Neuronal stem cell (in vitro differentiated cells): ENCODE data around the gene KCNAB1.

ENCODE experiments used
- DNase-seq: peaks from one replicate; pipeline ENCODE4 v3.0.0-alpha.2; 2013; ENCODE audit warnings: low spot score
- H2AFZ ChIP-seq: one replicate; pipeline ENCODE4 v1.6.1; 2013; ENCODE audit warnings: mild to moderate bottlenecking, low read length, inconsistent platforms
- H2AK5ac ChIP-seq: 2 replicates; pipeline ENCODE4 v1.6.1; 2013; ENCODE audit warnings: low read depth, mild to moderate bottlenecking, inconsistent platforms, low read length, moderate library complexity, mixed read lengths
- H2BK120ac ChIP-seq: 2 replicates; pipeline ENCODE4 v1.6.1; 2013; ENCODE audit warnings: low read depth, mild to moderate bottlenecking, inconsistent platforms, low read length, moderate library complexity, mixed read lengths
- H2BK12ac ChIP-seq: one replicate; pipeline ENCODE4 v1.6.1; 2013; ENCODE audit warnings: low read length, inconsistent platforms
- H2BK15ac ChIP-seq: 2 replicates; pipeline ENCODE4 v1.6.1; 2013; ENCODE audit warnings: mild to moderate bottlenecking, low read length, inconsistent platforms, mixed read lengths
- H2BK5ac ChIP-seq: one replicate; pipeline ENCODE4 v1.6.1; 2013; ENCODE audit warnings: inconsistent platforms, mild to moderate bottlenecking, low read length, moderate library complexity
- H3K14ac ChIP-seq: one replicate; pipeline ENCODE4 v1.6.1; 2013; ENCODE audit warnings: low read length, inconsistent platforms
- H3K18ac ChIP-seq: 2 replicates; pipeline ENCODE4 v1.6.1; 2013; ENCODE audit warnings: low read length, inconsistent platforms
- H3K23ac ChIP-seq: 2 replicates; pipeline ENCODE4 v1.6.1; 2013; ENCODE audit warnings: low read depth, mild to moderate bottlenecking, mixed read lengths, low read length, inconsistent platforms; ENCODE audit not compliant: poor library complexity
- H3K27ac ChIP-seq: replicated peaks from 3 replicates; pipeline ENCODE4 v1.5.1; 2013; ENCODE audit warnings: low read length, inconsistent platforms
- H3K27me3 ChIP-seq, 3 experiments: 2 replicates each; pipeline ENCODE4 v1.6.1; 2013; ENCODE audit warnings: low read length in 3 of 3, mild to moderate bottlenecking in 2 of 3, inconsistent platforms in 1 of 3, low read depth in 1 of 3, mixed read lengths in 1 of 3, moderate library complexity in 1 of 3; ENCODE audit not compliant: control insufficient read depth in 3 of 3, insufficient read depth in 3 of 3
- H3K36me3 ChIP-seq, 2 donors: replicated peaks in 1 of 2; 2 replicates each; pipeline ENCODE4 v1.6.1; 2013; ENCODE audit warnings: low read length in 2 of 2; ENCODE audit not compliant: control insufficient read depth in 2 of 2, insufficient read depth in 2 of 2
- H3K4ac ChIP-seq: 2 replicates; pipeline ENCODE4 v1.6.1; 2013; ENCODE audit warnings: inconsistent platforms, mild to moderate bottlenecking, low read length, moderate library complexity
- H3K4me1 ChIP-seq, 2 donors: 1 replicate in 1 of 2; 2 replicates in 1 of 2; pipeline ENCODE4 v1.6.1; 2013; ENCODE audit warnings: low read length in 2 of 2, low read depth in 1 of 2; ENCODE audit not compliant: control insufficient read depth in 2 of 2, insufficient read depth in 1 of 2
- H3K4me2 ChIP-seq: one replicate; pipeline ENCODE4 v1.6.1; 2013; ENCODE audit warnings: mild to moderate bottlenecking, low read length, inconsistent platforms; ENCODE audit not compliant: insufficient read depth, poor library complexity, severe bottlenecking
- H3K4me3 ChIP-seq, 2 donors: 2 replicates each; pipeline ENCODE4 v1.5.1; 2013; ENCODE audit warnings: low read length in 2 of 2, mild to moderate bottlenecking in 2 of 2, inconsistent platforms in 1 of 2, moderate library complexity in 1 of 2
- H3K79me1 ChIP-seq: one replicate; pipeline ENCODE4 v1.6.1; 2013; ENCODE audit warnings: low read depth, mild to moderate bottlenecking, inconsistent platforms, low read length, moderate library complexity
- H3K9ac ChIP-seq: one replicate; pipeline ENCODE4 v1.6.1; 2013; ENCODE audit warnings: mild to moderate bottlenecking, low read depth, low read length, inconsistent platforms; ENCODE audit not compliant: poor library complexity
- H3K9me3 ChIP-seq, 2 donors: replicated peaks in 1 of 2; 2 replicates each; pipeline versions ENCODE3 to v1.6.1; 2013; ENCODE audit warnings: low read length in 2 of 2, mild to moderate bottlenecking in 2 of 2, inconsistent platforms in 1 of 2, low read depth in 1 of 2, mixed read lengths in 1 of 2, moderate library complexity in 1 of 2; ENCODE audit not compliant: control insufficient read depth in 2 of 2, insufficient read depth in 1 of 2
- H4K8ac ChIP-seq: one replicate; pipeline ENCODE4 v1.6.1; 2013; ENCODE audit warnings: low read depth, mild to moderate bottlenecking, inconsistent platforms, low read length, moderate library complexity
- H4K91ac ChIP-seq: one replicate; pipeline ENCODE4 v1.6.1; 2013; ENCODE audit warnings: low read length, low read depth, mild to moderate bottlenecking, inconsistent platforms; ENCODE audit not compliant: poor library complexity
- WGBS, 2 donors: extraction: QIAGEN DNeasy Blood & Tissue Kit; methylation state at CpG; one replicate each; pipeline ENCODE4 v1.1.7; 2013; ENCODE audit warnings: missing lambda C conversion rate in 2 of 2, mixed read lengths in 1 of 2; ENCODE audit not compliant: insufficient read length in 2 of 2, insufficient replicate concordance in 1 of 2; ENCODE audit errors: extremely low coverage in 2 of 2; 5-methylcytosine and 5-hydroxymethylcytosine counted together

The KCNAB1 gene

DNA sequence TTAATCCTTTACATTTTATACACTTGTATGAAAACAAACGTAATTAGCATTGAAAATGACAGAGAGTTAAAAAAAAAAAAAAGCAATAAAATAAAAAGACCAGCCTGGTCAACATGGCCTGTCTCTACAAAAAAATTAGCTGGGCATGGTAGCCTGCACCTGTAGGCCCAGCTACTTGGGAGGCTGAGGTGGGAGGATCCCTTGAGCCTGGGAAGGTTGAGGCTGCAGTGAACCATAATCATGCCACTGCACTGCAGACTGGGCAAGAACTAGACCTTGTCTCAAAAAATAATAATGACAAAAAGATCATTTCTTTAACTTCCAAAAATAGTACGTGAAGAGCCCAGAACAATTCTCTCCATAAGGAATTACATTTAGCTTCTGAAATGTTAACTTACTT lies 432.6 kb downstream of the KCNAB1 start:
- no CpG with 5 or more reads among the region's 2 CpGs for WGBS, 2 donors
- H3K4me3 ChIP-seq = no peak overlapping the region
- H3K27me3 ChIP-seq = no peaks in the 10 kb centered on the region
- no peak overlapping the region for H3K23ac ChIP-seq
- peaks cover 6 to 56% of the 10 kb centered on the region in 2 donors for H3K36me3 ChIP-seq
- no peak overlapping the region for H2BK15ac ChIP-seq
- H3K9ac ChIP-seq = no peak overlapping the region
- DNase-seq = no peak
- no peak overlapping the region for H2BK5ac ChIP-seq
- no peak overlapping the region for H4K91ac ChIP-seq
- H3K79me1 ChIP-seq = peaks cover 4% of the 10 kb centered on the region
- no peak overlapping the region for H2BK12ac ChIP-seq
- H3K27ac ChIP-seq = no peak overlapping the region
- no peak overlapping the region for H3K14ac ChIP-seq
- peaks cover 3 to 6% of the 10 kb centered on the region in 2 donors for H3K4me1 ChIP-seq
- H2BK120ac ChIP-seq = no peak overlapping the region
- H2AFZ ChIP-seq = no peak overlapping the region
- no peak overlapping the region for H3K18ac ChIP-seq
- H3K4me2 ChIP-seq = no peak overlapping the region
- no peak overlapping the region for H3K4ac ChIP-seq
- H4K8ac ChIP-seq = no peak overlapping the region
- H2AK5ac ChIP-seq = no peak overlapping the region
- H3K9me3 ChIP-seq = no peaks in the 10 kb centered on the region

- Histone ChIP-seq H3K27ac (no peak overlapping the region), H2AFZ (no peak overlapping the region), H4K91ac (no peak overlapping the region), H2AK5ac (no peak overlapping the region), H3K79me1 (peaks cover 4% of the 10 kb centered on the region), H2BK15ac (no peak overlapping the region), H3K36me3 (peaks cover 6 to 47% of the 10 kb centered on the region in 2 donors), H3K9me3 (no peaks in the 10 kb centered on the region), H3K23ac (no peak overlapping the region), H3K4me3 (peak overlapping the region; percentile 96 to 97), H3K4me2 (peak overlapping the region; percentile 67), H2BK12ac (no peak overlapping the region), H3K27me3 (no peaks in the 10 kb centered on the region), H3K4ac (no peak overlapping the region), H3K14ac (no peak overlapping the region), H2BK120ac (no peak overlapping the region), H3K18ac (no peak overlapping the region), H2BK5ac (no peak overlapping the region), H3K9ac (no peak overlapping the region), H3K4me1 (peaks cover 1 to 4% of the 10 kb centered on the region in 2 donors), H4K8ac (no peak overlapping the region)
- DNase-seq = no peak
- no CpG with 5 or more reads among the region's 11 CpGs for WGBS, 2 donors
Measured at GRCh38 chr3:156553705-156554356, 433.5 kb downstream of the KCNAB1 start.

DNA sequence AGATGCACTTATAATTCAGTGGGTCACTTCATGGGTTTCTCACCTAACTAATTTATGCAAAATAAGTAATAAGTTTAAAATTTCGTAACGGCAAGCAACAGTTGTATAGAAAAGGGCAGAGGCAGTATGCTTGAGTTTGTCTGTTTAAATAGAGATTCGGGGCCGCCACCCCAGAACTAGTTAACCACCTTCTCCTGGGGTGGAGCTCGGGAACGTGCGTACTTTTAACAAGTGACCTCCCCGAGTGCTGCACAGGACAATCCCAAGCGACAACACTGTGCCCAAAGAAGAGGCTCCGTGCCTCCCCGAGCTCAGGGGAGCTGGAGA lies 434.1 kb downstream of the KCNAB1 start:
- H3K79me1 ChIP-seq = peaks cover 4% of the 10 kb centered on the region
- H4K8ac ChIP-seq = no peak overlapping the region
- peak overlapping the region; percentile 97 for H3K9ac ChIP-seq
- H3K23ac ChIP-seq = peak overlapping the region; percentile 97
- H3K18ac ChIP-seq = peak overlapping the region; percentile 96
- H3K4me1 ChIP-seq = peaks cover 1 to 4% of the 10 kb centered on the region in 2 donors
- peak overlapping the region; percentile 73 for H2AK5ac ChIP-seq
- peak overlapping the region; percentile 89 for H2BK5ac ChIP-seq
- no peak overlapping the region for H2BK12ac ChIP-seq
- no peak for DNase-seq
- no peaks in the 10 kb centered on the region for H3K9me3 ChIP-seq
- peak overlapping the region; percentile 98 for H2AFZ ChIP-seq
- no peak overlapping the region for H4K91ac ChIP-seq
- peak overlapping the region; percentile 80 for H3K27ac ChIP-seq
- H3K4ac ChIP-seq = peak overlapping the region; percentile 60
- no peak overlapping the region for H2BK15ac ChIP-seq
- H3K4me2 ChIP-seq = peak overlapping the region; percentile 67
- peak overlapping the region; percentile 96 to 97 for H3K4me3 ChIP-seq
- no CpG with 5 or more reads among the region's 11 CpGs for WGBS, 2 donors
- peaks cover 6 to 41% of the 10 kb centered on the region in 2 donors for H3K36me3 ChIP-seq
- H3K14ac ChIP-seq = no peak overlapping the region
- peak overlapping the region; percentile 35 for H2BK120ac ChIP-seq
- no peaks in the 10 kb centered on the region for H3K27me3 ChIP-seq

DNA sequence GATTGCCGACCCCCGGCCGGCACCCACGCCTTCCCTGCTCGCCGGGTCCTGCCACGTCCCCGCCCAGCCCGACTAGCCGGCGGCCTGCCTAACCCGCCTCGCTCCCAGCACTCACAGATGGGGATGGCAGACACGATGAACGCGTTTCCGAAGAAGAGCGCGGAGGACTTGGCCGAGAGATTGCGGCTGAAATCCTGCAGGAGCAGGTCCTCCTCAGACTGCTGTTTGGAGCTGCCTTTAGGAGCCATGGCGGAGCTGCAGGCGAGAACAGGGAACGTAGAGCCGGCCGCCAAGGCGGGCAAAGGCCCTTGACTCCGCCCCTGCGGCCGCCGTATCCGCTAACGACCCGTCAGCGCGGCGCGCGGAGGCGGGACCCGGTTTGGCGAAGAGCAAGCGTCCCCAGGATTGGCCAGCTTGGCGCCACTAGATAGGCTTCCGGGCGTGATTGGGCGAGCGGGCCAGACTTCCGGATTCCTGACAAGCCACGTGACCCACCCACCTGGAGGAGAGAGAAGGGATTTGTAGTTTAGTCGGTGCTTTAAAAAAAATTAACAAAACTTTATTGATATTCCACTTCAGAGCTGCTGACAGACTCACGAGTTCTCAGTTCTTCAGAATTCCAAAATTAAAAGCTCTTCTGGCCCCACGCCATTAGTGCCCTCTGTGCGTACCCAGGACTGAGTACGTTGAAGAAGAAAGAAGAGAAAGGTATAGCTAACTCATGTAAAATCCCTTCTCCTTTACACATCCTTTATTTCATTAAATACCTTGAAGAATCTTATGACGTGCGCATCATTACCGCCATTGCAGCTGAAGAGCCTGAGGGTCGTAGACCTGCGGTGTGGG lies 434.7 kb downstream of the KCNAB1 start, which contains the start of gene SSR3:
Gene SSR3, minus strand, starts transcription at position 276 of the 846 bp plus-strand sequence. Its CDS starts 28 bp downstream, at position 248.
- Histone ChIP-seq H3K4me2 (peak within 1 kb of the TSS; percentile 67), H4K8ac (no peak within 1 kb of the TSS), H3K14ac (peak within 1 kb of the TSS; percentile 90), H3K18ac (peak within 1 kb of the TSS; percentile 96), H3K23ac (peak within 1 kb of the TSS; percentile 97), H2BK120ac (peak within 1 kb of the TSS; percentile 35), H2BK5ac (peak within 1 kb of the TSS; percentile 89), H3K27ac (peak within 1 kb of the TSS; percentile 80), H3K4ac (peak within 1 kb of the TSS; percentile 60), H2AK5ac (peak within 1 kb of the TSS; percentile 73), H3K4me3 (peak within 1 kb of the TSS; percentile 96 to 97), H2AFZ (peak within 1 kb of the TSS; percentile 98), H3K9ac (peak within 1 kb of the TSS; percentile 97), H3K9me3 (no peaks in the 10 kb centered on the region), H4K91ac (no peak within 1 kb of the TSS), H3K4me1 (peaks cover 1 to 4% of the 10 kb centered on the region in 2 donors), H2BK15ac (no peak within 1 kb of the TSS), H2BK12ac (no peak within 1 kb of the TSS), H3K27me3 (no peaks in the 10 kb centered on the region), H3K79me1 (peaks cover 4% of the 10 kb centered on the region), H3K36me3 (peaks cover 6 to 35% of the 10 kb centered on the region in 2 donors)
- DNase-seq = peak; percentile 96
- WGBS, 2 donors = no CpG with 5 or more reads among the region's 60 CpGs
